Fibroblast of mammary gland (primary cell): ENCODE measurements around the gene RFPL3.

Source experiments
- DNase-seq: peaks from one replicate; pipeline ENCODE4 v3.0.0-alpha.2; 2010; ENCODE audit warnings: low read depth
- H3K4me3 ChIP-seq: 2 replicates; pipeline ENCODE4 v1.5.1; 2011; ENCODE audit warnings: low read depth, mild to moderate bottlenecking, low read length, moderate library complexity; ENCODE audit not compliant: control insufficient read depth
- TF ChIP-seq, protein P1 (sequence below): conservative IDR thresholded peaks from 2 replicates; pipeline ENCODE4 v1.5.1; 2011; ENCODE audit warnings: low read depth, low read length, inconsistent platforms; ENCODE audit not compliant: control insufficient read depth, insufficient read depth

RFPL3 gene

DNA sequence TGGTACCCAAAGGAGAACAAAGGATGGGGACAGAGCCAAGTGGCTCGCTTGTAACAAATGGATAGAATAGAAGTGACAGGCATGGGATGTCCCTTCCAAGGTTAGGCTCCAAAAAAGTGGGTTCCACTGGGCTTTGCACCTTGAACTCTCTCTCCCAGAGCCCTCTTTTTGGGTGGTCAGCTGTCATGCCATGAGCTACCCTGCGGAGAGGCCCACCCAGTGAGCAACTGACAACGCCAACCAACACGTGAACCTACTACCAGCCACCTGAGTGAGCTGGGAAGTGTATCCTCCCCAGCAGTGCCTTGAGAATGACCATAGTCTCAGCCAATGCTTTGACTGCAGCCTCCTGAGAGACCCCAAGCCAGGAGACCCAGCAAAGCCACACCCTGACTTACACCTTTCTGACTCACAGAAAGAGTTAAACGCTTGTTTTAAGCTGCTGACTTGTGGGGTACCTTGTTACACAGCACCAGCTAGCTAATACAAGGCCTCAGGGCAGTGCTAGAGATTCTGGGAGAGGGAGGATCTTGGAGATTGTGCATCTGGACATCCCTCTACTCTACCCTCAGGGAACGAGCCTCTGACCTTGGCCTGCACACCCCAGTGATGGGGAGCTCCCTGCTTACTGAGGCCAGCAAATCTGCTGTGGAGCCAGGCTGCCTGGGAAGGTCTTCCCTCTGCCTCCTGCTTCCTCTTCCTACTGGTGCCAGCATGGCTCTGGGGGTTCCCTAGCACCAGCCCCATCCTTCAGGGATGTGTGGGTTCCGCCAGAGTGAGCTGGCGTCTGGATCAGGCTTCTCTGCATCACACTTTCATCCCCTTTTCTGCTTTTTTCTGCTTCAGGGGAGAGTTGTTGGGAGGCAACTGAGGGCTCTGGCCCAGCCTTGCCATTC, 29.1 kb upstream of the RFPL3 start:
- no peak overlapping the region for H3K4me3 ChIP-seq
- TF ChIP-seq, protein P1, sequence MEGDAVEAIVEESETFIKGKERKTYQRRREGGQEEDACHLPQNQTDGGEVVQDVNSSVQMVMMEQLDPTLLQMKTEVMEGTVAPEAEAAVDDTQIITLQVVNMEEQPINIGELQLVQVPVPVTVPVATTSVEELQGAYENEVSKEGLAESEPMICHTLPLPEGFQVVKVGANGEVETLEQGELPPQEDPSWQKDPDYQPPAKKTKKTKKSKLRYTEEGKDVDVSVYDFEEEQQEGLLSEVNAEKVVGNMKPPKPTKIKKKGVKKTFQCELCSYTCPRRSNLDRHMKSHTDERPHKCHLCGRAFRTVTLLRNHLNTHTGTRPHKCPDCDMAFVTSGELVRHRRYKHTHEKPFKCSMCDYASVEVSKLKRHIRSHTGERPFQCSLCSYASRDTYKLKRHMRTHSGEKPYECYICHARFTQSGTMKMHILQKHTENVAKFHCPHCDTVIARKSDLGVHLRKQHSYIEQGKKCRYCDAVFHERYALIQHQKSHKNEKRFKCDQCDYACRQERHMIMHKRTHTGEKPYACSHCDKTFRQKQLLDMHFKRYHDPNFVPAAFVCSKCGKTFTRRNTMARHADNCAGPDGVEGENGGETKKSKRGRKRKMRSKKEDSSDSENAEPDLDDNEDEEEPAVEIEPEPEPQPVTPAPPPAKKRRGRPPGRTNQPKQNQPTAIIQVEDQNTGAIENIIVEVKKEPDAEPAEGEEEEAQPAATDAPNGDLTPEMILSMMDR, result no peak

GRCh38 chr22:32329202-32329645, 28.4 kb upstream of the RFPL3 start:
- no peak for DNase-seq
- no peak overlapping the region for H3K4me3 ChIP-seq
- TF ChIP-seq, protein P1, result no peak

More for the DNA sequence above, 29.1 kb upstream of the RFPL3 start:
- DNase-seq, result no peak

DNA sequence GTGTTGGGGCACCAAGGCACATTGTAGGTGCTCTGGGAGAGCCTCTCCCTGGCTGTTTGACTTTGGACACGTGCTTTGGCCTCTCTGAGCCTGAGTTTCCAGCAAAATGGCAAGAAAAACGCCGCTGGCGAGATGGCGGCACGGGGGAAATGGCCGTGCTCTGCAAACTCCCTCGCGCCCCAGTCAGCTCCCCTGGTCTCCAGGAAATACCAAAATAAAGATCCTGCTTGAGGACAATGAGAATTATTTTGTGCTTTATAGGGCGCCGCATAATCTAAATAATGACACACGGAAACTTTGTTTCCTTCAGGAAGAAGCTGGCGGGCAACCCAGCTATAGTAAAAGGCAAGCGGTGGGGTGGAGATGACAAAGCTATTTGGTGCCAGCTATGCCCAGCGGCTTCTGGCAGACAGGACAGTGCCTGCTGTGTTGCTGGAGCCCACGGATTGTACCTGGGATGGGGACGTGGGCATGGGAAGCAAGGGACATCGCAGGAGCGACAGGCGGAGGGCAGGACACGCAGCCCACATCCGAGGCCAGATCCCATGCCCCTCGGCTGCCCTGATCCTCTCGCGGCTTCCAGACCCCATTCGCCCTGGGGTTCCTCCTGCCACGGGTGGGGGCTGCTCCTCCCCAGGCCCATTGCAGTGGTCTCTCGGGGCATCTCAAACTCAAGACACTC, 26.3 kb upstream of the RFPL3 start:
- no peak overlapping the region for H3K4me3 ChIP-seq
- no peak for DNase-seq
- TF ChIP-seq, protein P1, result no peak

DNA sequence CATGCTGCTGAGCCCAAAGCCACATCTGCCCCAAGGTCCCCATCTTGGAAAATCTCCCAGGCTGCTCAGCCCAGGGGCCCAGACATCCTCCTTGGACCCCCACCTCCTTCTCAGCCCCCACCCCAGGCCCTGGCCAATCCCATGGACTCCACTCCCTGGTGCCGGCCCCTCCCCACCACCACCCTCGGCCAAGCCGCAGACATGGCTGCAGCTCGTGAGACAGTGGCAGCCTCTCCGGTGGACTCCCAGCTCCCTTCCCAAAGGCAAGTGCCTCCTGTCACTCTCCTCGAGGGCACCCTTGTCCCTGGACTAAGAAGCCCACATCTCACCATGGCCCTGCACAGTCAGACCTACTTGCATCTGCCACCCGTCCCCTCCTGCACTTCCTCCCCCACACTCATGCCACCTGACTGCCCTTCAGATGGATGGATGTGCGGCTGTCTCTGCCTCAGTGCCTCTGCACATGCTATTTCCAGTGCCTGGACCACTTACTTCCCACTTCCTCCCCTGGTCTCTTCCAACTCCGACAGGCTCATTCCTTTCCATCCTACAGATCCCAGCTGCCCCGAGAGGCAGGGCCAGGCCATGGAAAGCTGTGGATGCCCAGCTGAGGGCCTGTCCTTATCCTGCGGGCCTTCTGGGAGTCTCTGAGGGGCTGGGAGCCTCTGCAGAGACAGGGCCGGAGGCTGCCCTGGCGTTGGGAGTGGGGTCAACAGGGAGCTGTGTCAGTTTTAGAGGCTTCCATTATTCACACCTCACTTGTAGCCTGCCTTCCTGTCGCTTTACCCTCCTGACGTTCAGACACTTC, 25.5 kb upstream of the RFPL3 start:
- TF ChIP-seq, protein P1, result no peak
- DNase-seq, result no peak
- H3K4me3 ChIP-seq, result no peak overlapping the region

GRCh38 chr22:32333141-32333768, 24.4 kb upstream of the RFPL3 start:
- TF ChIP-seq, protein P1, result no peak
- no peak overlapping the region for H3K4me3 ChIP-seq
- no peak for DNase-seq
